ENCODE data around the gene SPINT2. TPM values are rescaled to one million over a fixed set of nuclear protein-coding genes. Genes with fewer than 3 reads are reported as not detected.
A peak's percentile ranks its signal among the peaks of the same experiment; 100 is the strongest.

Gene SPINT2
- total and polyA plus RNA-seq, 2 of the 13 experiments (the other 11 are each of a cell fraction or from before 2014, with no cell fraction given) = 0.31 to 0.77 TPM

GRCh38 chr19:38266981-38267597, 2.7 kb downstream of the SPINT2 start (continued):
- peak; percentile 46; the same call in 1 of the 2 replicates for TF ChIP-seq PRDM10 (CRISPR knock-in tag; IDR thresholded peaks at IDR 0.05; ENCODE audit: low read depth)
- TF ChIP-seq RCOR2 (CRISPR knock-in tag; IDR thresholded peaks at IDR 0.05) = 0 out of 2 replicates have a peak, but pooled peaks have one; percentile 45
- no peak for TF ChIP-seq SKI (IDR thresholded peaks at IDR 0.05; ENCODE audit: partially characterized antibody)
- TF ChIP-seq NFRKB (IDR thresholded peaks at IDR 0.05) = no peak
- no peak for TF ChIP-seq MIER2 (CRISPR knock-in tag; IDR thresholded peaks at IDR 0.05)
- TF ChIP-seq ZBTB1 (CRISPR knock-in tag; IDR thresholded peaks at IDR 0.05; ENCODE audit: borderline replicate concordance) = no peak
- no peak for TF ChIP-seq ZMAT5 (CRISPR knock-in tag; IDR thresholded peaks at IDR 0.05; ENCODE audit: borderline replicate concordance, low read depth)
- TF ChIP-seq ZNF431 (CRISPR knock-in tag; IDR thresholded peaks at IDR 0.05; ENCODE audit: borderline replicate concordance, low read depth) = no peak
- TF ChIP-seq ARID4A (CRISPR knock-in tag; IDR thresholded peaks at IDR 0.05; ENCODE audit: borderline replicate concordance) = no peak
- TF ChIP-seq ZNF343 (CRISPR knock-in tag; IDR thresholded peaks at IDR 0.05) = no peak
- TF ChIP-seq ZFY (CRISPR knock-in tag; IDR thresholded peaks at IDR 0.05) = peak; percentile 48
- TF ChIP-seq MIXL1 (CRISPR knock-in tag; IDR thresholded peaks at IDR 0.05) = 0 out of 2 replicates have a peak, but pooled peaks have one; percentile 33
- TF ChIP-seq IRF2 (CRISPR knock-in tag; IDR thresholded peaks at IDR 0.05) = no peak
- TF ChIP-seq CBFB (CRISPR knock-in tag; IDR thresholded peaks at IDR 0.05) = no peak
- no peak for TF ChIP-seq ZBTB2 (CRISPR knock-in tag; IDR thresholded peaks at IDR 0.05; ENCODE audit: low read depth)
- TF ChIP-seq HNF1B (CRISPR knock-in tag; IDR thresholded peaks at IDR 0.05) = no peak
- no peak for TF ChIP-seq SAFB2 (CRISPR knock-in tag; IDR thresholded peaks at IDR 0.05; ENCODE audit: borderline replicate concordance, low read depth)
- no peak for TF ChIP-seq PCBP2 (optimal IDR thresholded peaks at IDR 0.05; ENCODE audit: low read depth, low read length, poor library complexity, severe bottlenecking)
- peak; percentile 86 for TF ChIP-seq ZFX (CRISPR knock-in tag; IDR thresholded peaks at IDR 0.05; ENCODE audit: low read depth)
